Mesodermal cell (in vitro differentiated cells): Measurements from ENCODE around the gene DNAJB6. TPM values are rescaled to one million over a fixed set of nuclear protein-coding genes. Genes with fewer than 3 reads are reported as not detected.

Experiments
- H3K27ac ChIP-seq: 2 replicates; pipeline ENCODE4 v1.7.0; 2013; ENCODE audit warnings: mild to moderate bottlenecking, low read depth, low read length, moderate library complexity; ENCODE audit not compliant: severe bottlenecking
- H3K36me3 ChIP-seq: 2 replicates; pipeline ENCODE4 v1.7.1; 2013; ENCODE audit warnings: mild to moderate bottlenecking, low read length, moderate library complexity; ENCODE audit not compliant: control insufficient read depth, insufficient read depth
- H3K4me1 ChIP-seq: one replicate; pipeline ENCODE4 v1.7.1; 2013; ENCODE audit warnings: mild to moderate bottlenecking, low read length; ENCODE audit not compliant: insufficient read depth, control insufficient read depth, poor library complexity, severe bottlenecking
- H3K4me3 ChIP-seq: 2 replicates; pipeline ENCODE4 v1.7.0; 2013; ENCODE audit warnings: low read length, control low read depth, mild to moderate bottlenecking; ENCODE audit not compliant: insufficient read depth, poor library complexity, severe bottlenecking; ENCODE audit errors: extremely low read depth
- H3K9me3 ChIP-seq: 2 replicates; pipeline ENCODE4 v1.7.1; 2013; ENCODE audit warnings: mild to moderate bottlenecking, low read length, moderate library complexity; ENCODE audit not compliant: control insufficient read depth
- WGBS, 2 experiments: methylation state at CpG; one replicate each; pipeline ENCODE4 v1.1.5; 2013; ENCODE audit warnings: missing lambda C conversion rate in 2 of 2; ENCODE audit not compliant: insufficient coverage in 2 of 2; 5-methylcytosine and 5-hydroxymethylcytosine counted together
- polyA plus RNA-seq, 2 experiments: library from polyadenylated mRNA; stranded (reverse); fragments of 50-300 nt; gene quantifications; one replicate each; pipeline ENCODE4 v1.2.3, GENCODE V29; 2013

Gene DNAJB6
- polyA plus RNA-seq (2013, experiment 1 of 2): 126 TPM
- polyA plus RNA-seq (2013, experiment 2 of 2): 132 TPM

DNA sequence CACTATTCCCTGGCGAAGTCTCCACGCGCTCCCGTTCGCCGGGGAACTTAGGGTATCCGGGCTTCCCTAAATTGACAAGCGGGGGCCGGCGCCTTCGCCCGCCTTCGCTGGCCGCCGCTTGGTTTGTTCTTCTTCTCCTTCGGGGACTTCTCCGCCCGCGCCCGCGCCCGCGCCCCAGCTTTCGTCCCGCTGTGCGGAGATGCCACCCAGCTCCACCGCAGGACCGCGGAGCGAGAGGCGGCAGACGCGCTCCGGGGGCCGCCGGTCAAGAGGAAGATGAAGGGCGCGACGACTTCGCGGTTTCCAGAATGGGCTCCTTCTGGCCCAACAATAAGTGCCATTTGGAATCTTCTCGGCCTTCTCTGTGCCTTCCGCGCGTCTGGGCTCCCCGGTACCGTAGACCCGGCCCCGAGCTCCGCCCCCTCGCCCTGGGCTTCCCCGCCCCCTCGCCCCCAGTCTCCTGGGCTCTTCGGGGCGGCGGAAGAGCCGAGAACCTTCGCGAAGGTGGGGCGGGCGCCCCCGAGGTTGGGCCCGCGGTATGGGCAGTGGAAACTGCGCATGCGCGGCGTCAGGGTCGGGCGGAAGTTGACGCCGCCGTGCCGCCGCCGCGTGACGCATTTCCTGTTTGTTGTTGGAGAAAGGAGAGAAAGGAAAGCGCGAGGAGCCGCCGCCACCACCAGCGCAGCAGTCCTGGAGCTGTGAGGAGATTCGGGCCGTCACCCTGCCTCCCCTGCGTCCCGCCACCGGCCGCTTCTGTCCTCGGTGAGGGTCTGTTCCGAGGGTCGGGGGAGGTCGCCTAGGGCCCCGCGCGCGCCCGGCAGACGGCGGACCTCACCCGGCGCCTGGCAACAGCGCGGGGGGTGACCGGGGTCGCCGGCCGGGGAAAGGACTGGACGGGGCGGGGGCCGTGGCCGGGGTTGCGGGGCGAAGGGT lies at the start of gene DNAJB6:
Gene DNAJB6, plus strand, starts transcription at position 622 of the 933 bp plus-strand sequence. CDS start 21,569 bp downstream, outside the sequence.
- H3K4me3 ChIP-seq: peak within 1 kb of the TSS; percentile 86
- H3K27ac ChIP-seq: peak within 1 kb of the TSS; percentile 97
- peaks cover 6% of the 10 kb centered on the region for H3K36me3 ChIP-seq
- no peaks in the 10 kb centered on the region for H3K9me3 ChIP-seq
- 7% methylated on average over 66 to 72 of the region's 114 CpGs for whole genome bisulfite sequencing, 2 experiments
- peaks cover 14% of the 10 kb centered on the region for H3K4me1 ChIP-seq

DNA sequence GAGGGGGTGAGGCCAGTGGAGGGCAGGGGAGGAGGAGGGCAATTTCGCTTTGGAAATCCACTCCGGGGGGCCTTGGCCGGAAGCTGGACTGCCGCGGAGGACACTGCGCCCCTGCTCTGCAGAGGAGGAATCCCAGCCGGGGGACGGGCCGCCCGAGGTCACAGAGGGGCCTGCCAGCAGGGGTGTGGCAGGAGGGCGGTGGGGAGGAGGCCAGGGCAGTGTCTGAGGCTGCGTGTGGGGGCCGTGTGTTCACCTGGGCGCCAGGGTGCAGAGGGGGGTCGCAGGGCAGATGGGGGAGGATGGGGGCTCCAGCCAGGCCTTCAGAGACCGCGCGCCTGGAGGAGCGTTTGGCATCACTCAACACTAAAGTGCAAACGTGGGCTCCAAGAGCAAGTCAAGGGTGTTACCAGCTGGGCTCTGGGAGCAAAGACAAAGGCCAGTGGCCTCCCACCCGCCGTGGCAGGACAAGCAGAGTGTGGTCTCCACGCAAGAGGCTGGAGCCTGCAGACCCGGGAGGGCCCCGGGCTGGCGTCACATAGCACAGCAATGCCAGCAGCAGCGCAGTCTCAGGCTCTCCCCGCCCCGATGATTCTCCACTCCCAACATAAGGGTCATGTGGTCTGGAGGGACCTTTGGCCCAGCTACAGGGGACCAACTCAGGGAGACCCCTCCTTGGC lies 45.3 kb upstream of the DNAJB6 start:
- H3K9me3 ChIP-seq: peaks cover 5% of the 10 kb centered on the region
- 91 to 92% methylated on average over 17 to 25 of the region's 29 CpGs for WGBS, 2 experiments
- no peak overlapping the region for H3K27ac ChIP-seq
- peaks cover 6% of the 10 kb centered on the region for H3K4me1 ChIP-seq
- no peak overlapping the region for H3K4me3 ChIP-seq
- no peaks in the 10 kb centered on the region for H3K36me3 ChIP-seq

GRCh38 chr7:157292258-157292657 lies 44.5 kb upstream of the DNAJB6 start:
- no peaks in the 10 kb centered on the region for H3K36me3 ChIP-seq
- WGBS, 2 experiments: 88 to 95% methylated on average over 7 to 9 of the region's 9 CpGs
- H3K4me3 ChIP-seq: no peak overlapping the region

DNA sequence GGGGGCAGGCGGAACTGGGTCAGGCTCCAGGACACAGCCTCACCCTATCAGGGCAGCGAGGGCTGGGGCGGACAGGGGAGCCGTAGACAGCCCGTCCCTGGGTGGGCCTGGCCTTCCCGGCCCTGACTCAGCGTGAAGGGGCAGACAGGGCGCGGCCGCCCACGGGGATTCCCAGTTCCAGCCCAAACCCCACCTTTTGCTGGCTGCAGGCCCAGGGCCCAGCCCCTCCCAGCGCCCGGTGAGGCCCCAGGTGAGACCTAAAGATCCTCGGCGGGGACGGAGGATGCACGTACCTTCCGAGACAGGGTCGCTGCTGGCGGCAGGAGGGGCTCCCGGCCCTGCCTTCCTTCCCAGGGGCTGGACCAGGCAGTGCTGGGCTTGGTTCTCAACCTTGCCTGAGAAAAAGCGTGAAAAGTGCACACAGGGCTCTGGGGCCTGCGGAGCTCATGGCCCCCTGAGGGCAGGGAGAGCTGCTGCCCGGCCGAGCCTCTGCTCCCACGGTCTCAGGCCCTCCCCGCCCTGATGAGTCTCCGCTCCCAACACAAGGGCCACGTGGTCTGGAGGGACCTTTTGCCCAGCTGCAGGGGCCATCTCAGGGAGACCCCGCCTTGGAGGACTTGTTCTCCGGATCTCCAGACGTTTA lies 43.9 kb upstream of the DNAJB6 start:
- H3K27ac ChIP-seq: no peak overlapping the region
- H3K4me1 ChIP-seq: peaks cover 6% of the 10 kb centered on the region
- 84 to 88% methylated on average over 28 to 31 of the region's 32 CpGs for WGBS, 2 experiments
- peaks cover 5% of the 10 kb centered on the region for H3K9me3 ChIP-seq
- no peak overlapping the region for H3K4me3 ChIP-seq
- H3K36me3 ChIP-seq: no peaks in the 10 kb centered on the region

More at GRCh38 chr7:157292258-157292657, 44.5 kb upstream of the DNAJB6 start:
- Histone ChIP-seq H3K4me1 (peaks cover 6% of the 10 kb centered on the region), H3K27ac (no peak overlapping the region), H3K9me3 (peaks cover 5% of the 10 kb centered on the region)

DNA sequence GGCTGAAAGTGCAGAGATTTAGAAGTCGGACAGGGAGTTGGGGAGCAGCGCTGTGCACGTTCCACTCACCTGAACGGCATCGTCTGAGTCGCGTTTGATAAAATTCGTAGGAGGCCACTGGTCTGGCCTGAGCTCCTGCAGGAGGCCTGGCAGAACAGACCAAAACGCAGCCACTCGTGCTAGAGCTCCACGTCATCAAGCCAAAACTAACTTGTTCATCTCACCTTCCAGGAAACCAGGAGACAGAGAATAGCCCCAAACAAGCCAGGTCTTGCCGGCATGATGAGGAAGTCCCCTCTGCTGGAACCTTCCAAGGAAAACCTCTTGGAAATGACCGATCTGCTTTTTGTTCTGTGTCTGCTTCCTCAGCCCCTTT lies 43.4 kb upstream of the DNAJB6 start:
- WGBS, 2 experiments: 87 to 96% methylated on average over 11 to 13 of the region's 13 CpGs
- Histone ChIP-seq H3K4me1 (peaks cover 6% of the 10 kb centered on the region), H3K27ac (no peak overlapping the region), H3K36me3 (no peaks in the 10 kb centered on the region), H3K9me3 (peaks cover 5% of the 10 kb centered on the region), H3K4me3 (no peak overlapping the region)

DNA sequence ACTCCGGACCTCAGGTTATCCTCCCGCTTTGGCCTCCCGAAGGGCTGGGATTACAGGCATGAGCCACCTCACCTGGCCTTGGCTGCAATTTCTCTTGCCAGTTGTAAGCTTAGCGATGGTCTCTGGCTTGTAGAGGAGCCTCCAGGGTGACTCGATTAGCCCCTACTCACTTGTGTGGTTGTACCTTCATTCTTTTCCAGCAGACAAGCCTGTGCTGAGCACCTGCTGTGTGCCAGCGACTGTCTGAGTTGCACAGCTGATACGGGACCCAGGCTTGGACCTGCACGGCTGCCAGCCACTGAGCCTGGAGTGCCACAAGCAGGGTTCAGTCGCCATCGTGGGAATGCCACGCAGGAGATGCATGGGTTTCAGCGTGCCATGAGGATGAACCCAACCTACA lies 42.0 kb upstream of the DNAJB6 start:
- Histone ChIP-seq H3K27ac (no peak overlapping the region), H3K4me3 (no peak overlapping the region), H3K36me3 (no peaks in the 10 kb centered on the region), H3K4me1 (peaks cover 6% of the 10 kb centered on the region), H3K9me3 (no peaks in the 10 kb centered on the region)
- 91 to 95% methylated on average over 8 to 12 of the region's 12 CpGs for WGBS, 2 experiments

DNA sequence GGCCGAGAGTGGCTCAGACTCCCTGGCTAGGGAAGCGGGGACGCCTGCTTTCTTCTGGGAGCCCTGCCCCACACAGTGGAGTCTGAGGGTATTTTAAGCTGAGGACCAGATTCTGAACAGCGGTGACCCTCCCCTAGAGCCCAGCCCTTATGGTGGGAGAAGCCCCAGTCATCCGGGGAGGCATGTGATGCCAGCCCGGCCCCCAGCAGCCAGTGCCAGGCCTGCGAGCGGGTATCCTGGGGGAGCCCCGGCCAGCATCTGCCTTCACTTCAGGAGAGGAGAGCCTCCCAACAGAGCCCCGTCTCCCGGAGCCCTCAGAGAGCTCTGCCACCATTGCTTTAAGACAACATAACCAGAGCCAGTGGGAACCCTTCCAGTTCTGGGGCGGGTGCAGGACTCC lies 41.5 kb upstream of the DNAJB6 start:
- H3K27ac ChIP-seq: no peak overlapping the region
- no peaks in the 10 kb centered on the region for H3K9me3 ChIP-seq
- no peaks in the 10 kb centered on the region for H3K36me3 ChIP-seq
- H3K4me3 ChIP-seq: no peak overlapping the region
- peaks cover 6% of the 10 kb centered on the region for H3K4me1 ChIP-seq
- 87 to 95% methylated on average over 9 to 10 of the region's 12 CpGs for WGBS, 2 experiments

DNA sequence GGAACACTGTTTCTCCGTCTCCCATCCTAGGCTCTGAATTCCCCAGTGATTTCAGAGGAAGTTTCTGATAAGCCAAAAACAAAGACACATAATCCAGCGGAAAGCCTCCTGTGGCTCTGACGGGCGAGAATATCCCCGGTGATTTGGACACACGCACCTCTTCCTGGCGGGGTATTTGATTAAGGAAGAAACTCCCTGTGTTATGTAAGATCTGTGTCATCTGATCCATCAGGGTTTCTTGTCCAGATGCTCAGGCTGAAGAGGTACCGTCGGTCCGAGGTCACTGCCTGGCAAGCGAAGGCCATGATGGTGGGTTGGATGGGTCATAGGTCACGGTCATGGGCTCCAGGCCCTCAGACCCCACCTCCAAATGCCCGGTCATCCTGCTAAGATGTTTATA lies 39.6 kb upstream of the DNAJB6 start:
- no peaks in the 10 kb centered on the region for H3K36me3 ChIP-seq
- WGBS, 2 experiments: 88 to 93% methylated on average over 5 to 9 of the region's 13 CpGs
- peaks cover 6% of the 10 kb centered on the region for H3K4me1 ChIP-seq
- no peak overlapping the region for H3K4me3 ChIP-seq
- H3K27ac ChIP-seq: no peak overlapping the region
- no peaks in the 10 kb centered on the region for H3K9me3 ChIP-seq

DNA sequence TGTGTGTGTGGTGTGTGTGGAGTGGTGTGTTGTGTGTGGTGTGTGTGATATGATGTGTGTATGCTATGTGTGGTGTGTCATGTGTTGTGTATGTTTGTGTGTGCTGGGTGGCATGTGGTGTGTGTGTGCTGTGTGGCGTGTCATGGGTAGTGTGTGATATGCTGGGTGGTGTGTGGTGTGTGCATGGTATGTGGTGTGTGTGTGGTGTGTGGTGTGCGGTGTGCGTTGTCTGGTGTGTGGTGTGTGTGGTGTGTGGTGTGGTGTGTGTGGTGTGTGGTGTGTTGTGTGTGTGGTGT lies 37.5 kb upstream of the DNAJB6 start:
- no peak overlapping the region for H3K4me3 ChIP-seq
- no peaks in the 10 kb centered on the region for H3K9me3 ChIP-seq
- H3K4me1 ChIP-seq: no peaks in the 10 kb centered on the region
- WGBS, 2 experiments: 100% methylated on average over 1 to 3 of the region's 3 CpGs
- no peaks in the 10 kb centered on the region for H3K36me3 ChIP-seq
- no peak overlapping the region for H3K27ac ChIP-seq

DNA sequence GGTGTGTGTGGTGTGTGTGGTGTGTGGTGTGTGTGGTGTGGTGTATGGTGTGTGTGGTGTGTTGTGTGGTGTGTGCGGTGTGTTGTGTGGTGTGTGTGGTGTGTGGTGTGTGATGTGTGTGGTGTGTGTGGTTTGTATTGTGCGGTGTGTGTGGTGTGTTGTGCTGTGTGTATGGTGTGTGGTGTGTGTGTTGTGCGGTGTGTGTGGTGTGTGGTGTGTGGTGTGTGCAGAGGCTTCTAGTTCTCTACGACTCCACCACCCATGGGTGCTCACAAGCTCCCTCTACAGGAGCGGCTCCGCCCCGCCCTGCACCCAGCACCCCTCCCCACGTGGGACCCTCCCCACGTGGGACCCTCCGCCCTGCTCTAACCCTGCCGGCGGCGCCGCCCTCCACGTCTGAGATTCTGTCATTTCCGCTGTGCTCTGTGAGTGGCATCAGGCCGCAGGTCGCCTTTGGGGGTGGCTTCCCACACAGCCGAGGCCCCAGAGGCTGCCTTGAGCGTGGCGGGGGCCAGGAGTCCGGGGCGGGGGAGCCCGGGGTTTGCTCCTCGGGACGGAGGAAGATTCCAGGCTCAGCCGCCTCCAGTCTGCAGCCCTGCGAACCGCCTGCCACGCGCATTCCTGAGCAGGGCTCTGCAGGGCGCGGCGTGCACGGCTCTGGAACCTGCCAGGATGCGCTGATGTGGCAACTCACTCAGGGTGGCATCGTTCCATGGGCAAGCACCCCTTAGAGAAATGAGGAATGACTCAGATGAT lies 37.0 kb upstream of the DNAJB6 start:
- 84 to 87% methylated on average over 28 to 33 of the region's 37 CpGs for WGBS, 2 experiments

More for the DNA sequence above, 37.0 kb upstream of the DNAJB6 start:
- H3K27ac ChIP-seq: no peak overlapping the region
- no peak overlapping the region for H3K4me3 ChIP-seq
- no peaks in the 10 kb centered on the region for H3K9me3 ChIP-seq
- no peaks in the 10 kb centered on the region for H3K4me1 ChIP-seq
- no peaks in the 10 kb centered on the region for H3K36me3 ChIP-seq
